ENCODE data around the gene ABHD3.
"Not testable (repeated sequence)": the region's sequence is repeated elsewhere in the genome, so short reads cannot be mapped to it uniquely, and the experiment has no call there.

ABHD3 gene

GRCh38 chr18:21675354-21675753 is 29.2 kb downstream of the ABHD3 start:
- not testable (repeated sequence) for H3K27me3 ChIP-seq (ENCODE audit: insufficient read depth, low read length); H3K9me3 ChIP-seq (ENCODE audit: insufficient read depth, low read depth, low read length); H3K4me3 ChIP-seq (ENCODE audit: low read length); H3K4me1 ChIP-seq (ENCODE audit: insufficient read depth, low read length); H3K9ac ChIP-seq (ENCODE audit: low read depth, low read length); H3K27ac ChIP-seq (ENCODE audit: low read depth, low read length); H3K36me3 ChIP-seq (ENCODE audit: insufficient read depth, low read length)
- 80% methylated on average over 8 of the region's 8 CpGs for WGBS

GRCh38 chr18:21672521-21673267 is 31.9 kb downstream of the ABHD3 start:
- no peaks in the 10 kb centered on the region for H3K36me3 ChIP-seq (ENCODE audit: insufficient read depth, low read length)
- no peak overlapping the region for H3K4me3 ChIP-seq (ENCODE audit: low read length)
- 98% methylated on average over 3 of the region's 3 CpGs for WGBS
- H3K27me3 ChIP-seq (ENCODE audit: insufficient read depth, low read length): no peaks in the 10 kb centered on the region
- peaks cover 4% of the 10 kb centered on the region; the same call in 1 of the 2 replicates for H3K4me1 ChIP-seq (ENCODE audit: insufficient read depth, low read length)
- no peaks in the 10 kb centered on the region for H3K9me3 ChIP-seq (ENCODE audit: insufficient read depth, low read depth, low read length)
- H3K9ac ChIP-seq (ENCODE audit: low read depth, low read length): no peak overlapping the region
- H3K27ac ChIP-seq (ENCODE audit: low read depth, low read length): no peak overlapping the region

- no peaks in the 10 kb centered on the region for H3K4me1 ChIP-seq (ENCODE audit: insufficient read depth, low read length)
- no peak overlapping the region for H3K4me3 ChIP-seq (ENCODE audit: low read length)
- H3K9me3 ChIP-seq (ENCODE audit: insufficient read depth, low read depth, low read length): no peaks in the 10 kb centered on the region
- 85% methylated on average over 9 of the region's 9 CpGs for WGBS
- H3K9ac ChIP-seq (ENCODE audit: low read depth, low read length): no peak overlapping the region
- H3K36me3 ChIP-seq (ENCODE audit: insufficient read depth, low read length): no peaks in the 10 kb centered on the region
- H3K27ac ChIP-seq (ENCODE audit: low read depth, low read length): no peak overlapping the region
- no peaks in the 10 kb centered on the region for H3K27me3 ChIP-seq (ENCODE audit: insufficient read depth, low read length)
Measured at GRCh38 chr18:21669736-21670285, 34.8 kb downstream of the ABHD3 start.

- Histone ChIP-seq H3K36me3 (ENCODE audit: insufficient read depth, low read length) (peaks cover 3% of the 10 kb centered on the region; the same call in 1 of the 2 replicates), H3K9ac (ENCODE audit: low read depth, low read length) (no peak overlapping the region), H3K4me3 (ENCODE audit: low read length) (no peak overlapping the region), H3K27me3 (ENCODE audit: insufficient read depth, low read length) (no peaks in the 10 kb centered on the region), H3K9me3 (ENCODE audit: insufficient read depth, low read depth, low read length) (no peaks in the 10 kb centered on the region), H3K4me1 (ENCODE audit: insufficient read depth, low read length) (no peaks in the 10 kb centered on the region), H3K27ac (ENCODE audit: low read depth, low read length) (no peak overlapping the region)
- 87% methylated on average over 2 of the region's 2 CpGs for WGBS
Measured at GRCh38 chr18:21664069-21664468, 40.5 kb downstream of the ABHD3 start.

GRCh38 chr18:21663578-21663977 is 41.0 kb downstream of the ABHD3 start:
- peaks cover 3% of the 10 kb centered on the region; the same call in 1 of the 2 replicates for H3K36me3 ChIP-seq (ENCODE audit: insufficient read depth, low read length)
- no peaks in the 10 kb centered on the region for H3K27me3 ChIP-seq (ENCODE audit: insufficient read depth, low read length)
- no peaks in the 10 kb centered on the region for H3K4me1 ChIP-seq (ENCODE audit: insufficient read depth, low read length)
- no peak overlapping the region for H3K4me3 ChIP-seq (ENCODE audit: low read length)
- no peak overlapping the region for H3K9ac ChIP-seq (ENCODE audit: low read depth, low read length)
- WGBS: 97% methylated on average over 7 of the region's 7 CpGs
- no peaks in the 10 kb centered on the region for H3K9me3 ChIP-seq (ENCODE audit: insufficient read depth, low read depth, low read length)
- no peak overlapping the region for H3K27ac ChIP-seq (ENCODE audit: low read depth, low read length)

GRCh38 chr18:21662581-21662980 is 42.0 kb downstream of the ABHD3 start:
- no peaks in the 10 kb centered on the region for H3K4me1 ChIP-seq (ENCODE audit: insufficient read depth, low read length)
- no peaks in the 10 kb centered on the region for H3K9me3 ChIP-seq (ENCODE audit: insufficient read depth, low read depth, low read length)
- WGBS: 96% methylated on average over 9 of the region's 9 CpGs
- H3K27ac ChIP-seq (ENCODE audit: low read depth, low read length): no peak overlapping the region
- no peak overlapping the region for H3K9ac ChIP-seq (ENCODE audit: low read depth, low read length)
- peaks cover 3% of the 10 kb centered on the region; the same call in 1 of the 2 replicates for H3K36me3 ChIP-seq (ENCODE audit: insufficient read depth, low read length)
- H3K27me3 ChIP-seq (ENCODE audit: insufficient read depth, low read length): no peaks in the 10 kb centered on the region
- H3K4me3 ChIP-seq (ENCODE audit: low read length): no peak overlapping the region

GRCh38 chr18:21660078-21660477 is 44.5 kb downstream of the ABHD3 start:
- Histone ChIP-seq H3K4me3 (ENCODE audit: low read length) (no peak overlapping the region), H3K9me3 (ENCODE audit: insufficient read depth, low read depth, low read length) (no peaks in the 10 kb centered on the region), H3K36me3 (ENCODE audit: insufficient read depth, low read length) (peaks cover 3% of the 10 kb centered on the region; the same call in 1 of the 2 replicates), H3K9ac (ENCODE audit: low read depth, low read length) (no peak overlapping the region), H3K27ac (ENCODE audit: low read depth, low read length) (no peak overlapping the region), H3K4me1 (ENCODE audit: insufficient read depth, low read length) (no peaks in the 10 kb centered on the region), H3K27me3 (ENCODE audit: insufficient read depth, low read length) (no peaks in the 10 kb centered on the region)
- no CpG with 5 or more reads among the region's 2 CpGs for WGBS

GRCh38 chr18:21656402-21656801 is 48.2 kb downstream of the ABHD3 start:
- no peaks in the 10 kb centered on the region for H3K9me3 ChIP-seq (ENCODE audit: insufficient read depth, low read depth, low read length)
- H3K36me3 ChIP-seq (ENCODE audit: insufficient read depth, low read length): no peaks in the 10 kb centered on the region
- H3K4me1 ChIP-seq (ENCODE audit: insufficient read depth, low read length): no peaks in the 10 kb centered on the region
- no peak overlapping the region for H3K4me3 ChIP-seq (ENCODE audit: low read length)
- H3K9ac ChIP-seq (ENCODE audit: low read depth, low read length): no peak overlapping the region
- H3K27me3 ChIP-seq (ENCODE audit: insufficient read depth, low read length): no peaks in the 10 kb centered on the region
- H3K27ac ChIP-seq (ENCODE audit: low read depth, low read length): no peak overlapping the region

- WGBS: 97% methylated on average over 3 of the region's 3 CpGs
- H3K9ac ChIP-seq (ENCODE audit: low read depth, low read length): no peak overlapping the region
Measured at GRCh38 chr18:21653361-21653760, 51.2 kb downstream of the ABHD3 start.

GRCh38 chr18:21652073-21652472 is 52.5 kb downstream of the ABHD3 start:
- H3K9ac ChIP-seq (ENCODE audit: low read depth, low read length): no peak overlapping the region
- H3K4me1 ChIP-seq (ENCODE audit: insufficient read depth, low read length): no peaks in the 10 kb centered on the region
- no peaks in the 10 kb centered on the region for H3K36me3 ChIP-seq (ENCODE audit: insufficient read depth, low read length)
- H3K27ac ChIP-seq (ENCODE audit: low read depth, low read length): no peak overlapping the region
- H3K9me3 ChIP-seq (ENCODE audit: insufficient read depth, low read depth, low read length): no peaks in the 10 kb centered on the region
- 97% methylated on average over 4 of the region's 4 CpGs for WGBS
- no peaks in the 10 kb centered on the region for H3K27me3 ChIP-seq (ENCODE audit: insufficient read depth, low read length)
- H3K4me3 ChIP-seq (ENCODE audit: low read length): no peak overlapping the region

More at GRCh38 chr18:21653361-21653760, 51.2 kb downstream of the ABHD3 start:
- no peaks in the 10 kb centered on the region for H3K9me3 ChIP-seq (ENCODE audit: insufficient read depth, low read depth, low read length)
- no peaks in the 10 kb centered on the region for H3K4me1 ChIP-seq (ENCODE audit: insufficient read depth, low read length)
- H3K27me3 ChIP-seq (ENCODE audit: insufficient read depth, low read length): no peaks in the 10 kb centered on the region
- no peak overlapping the region for H3K4me3 ChIP-seq (ENCODE audit: low read length)
- H3K36me3 ChIP-seq (ENCODE audit: insufficient read depth, low read length): no peaks in the 10 kb centered on the region
- H3K27ac ChIP-seq (ENCODE audit: low read depth, low read length): no peak overlapping the region

- H3K27ac ChIP-seq (ENCODE audit: low read depth, low read length): no peak overlapping the region
- H3K27me3 ChIP-seq (ENCODE audit: insufficient read depth, low read length): no peaks in the 10 kb centered on the region
- no peak overlapping the region for H3K4me3 ChIP-seq (ENCODE audit: low read length)
Measured at GRCh38 chr18:21650311-21650710, 54.3 kb downstream of the ABHD3 start.

More at GRCh38 chr18:21650311-21650710, 54.3 kb downstream of the ABHD3 start:
- Histone ChIP-seq H3K9ac (ENCODE audit: low read depth, low read length) (no peak overlapping the region), H3K4me1 (ENCODE audit: insufficient read depth, low read length) (no peaks in the 10 kb centered on the region), H3K36me3 (ENCODE audit: insufficient read depth, low read length) (no peaks in the 10 kb centered on the region), H3K9me3 (ENCODE audit: insufficient read depth, low read depth, low read length) (no peaks in the 10 kb centered on the region)
- WGBS: 81% methylated on average over 1 of the region's 1 CpG
